GM18868 (cell line): ENCODE results near the gene COL9A3.

Experiments
- ATAC-seq: cut with Tn5 transposase; IDR thresholded peaks from one replicate; pipeline ENCODE4 v1.9.1; 2021; ENCODE audit warnings: mild to moderate bottlenecking, moderate library complexity; ENCODE audit not compliant: unreplicated experiment

The COL9A3 gene

GRCh38 chr20:62796699-62797491 lies 20.0 kb upstream of the COL9A3 start:
- no peak for ATAC-seq

- ATAC-seq: no peak
Measured at GRCh38 chr20:62797671-62798532, 18.9 kb upstream of the COL9A3 start.

- ATAC-seq: no peak
Measured at GRCh38 chr20:62799036-62799435, 17.8 kb upstream of the COL9A3 start.

- ATAC-seq: no peak
Measured at GRCh38 chr20:62799459-62799858, 17.4 kb upstream of the COL9A3 start.

GRCh38 chr20:62799873-62800272 lies 17.0 kb upstream of the COL9A3 start:
- ATAC-seq: no peak

GRCh38 chr20:62800314-62801259 lies 16.3 kb upstream of the COL9A3 start:
- ATAC-seq: no peak

GRCh38 chr20:62801284-62802010 lies 15.4 kb upstream of the COL9A3 start:
- ATAC-seq: no peak

- no peak for ATAC-seq
Measured at GRCh38 chr20:62802026-62802712, 14.7 kb upstream of the COL9A3 start.

GRCh38 chr20:62804021-62804626 lies 12.7 kb upstream of the COL9A3 start:
- no peak for ATAC-seq

- no peak for ATAC-seq
Measured at GRCh38 chr20:62804627-62805154, 12.2 kb upstream of the COL9A3 start, which contains the start of gene OGFR. OGFR (plus strand) TSS chr20:62804835; CDS start chr20:62804860, 25 bp downstream.

- ATAC-seq: no peak
Measured at GRCh38 chr20:62805155-62805710, 11.6 kb upstream of the COL9A3 start.

GRCh38 chr20:62805711-62806382 lies 11.0 kb upstream of the COL9A3 start:
- ATAC-seq: no peak

GRCh38 chr20:62806383-62807050 lies 10.3 kb upstream of the COL9A3 start:
- no peak for ATAC-seq

- no peak for ATAC-seq
Measured at GRCh38 chr20:62807444-62808210, 9.2 kb upstream of the COL9A3 start.

- ATAC-seq: no peak
Measured at GRCh38 chr20:62808211-62808865, 8.5 kb upstream of the COL9A3 start.
